WERI-Rb-1 (cell line): ENCODE data around the gene MTTP.

Source experiments
- DNase-seq: peaks from one replicate; pipeline ENCODE4 v3.0.0-alpha.2; 2020
- H3K27ac ChIP-seq: fragments of 250-450 bp; sonication (Bioruptor Pico); 2 replicates; pipeline ENCODE4 v1.5.1; 2020; ENCODE audit warnings: mild to moderate bottlenecking, moderate library complexity
- H3K27me3 ChIP-seq: fragments of 250-450 bp; sonication (Bioruptor Pico); 2 replicates; pipeline ENCODE4 v1.5.1; 2021; ENCODE audit warnings: mild to moderate bottlenecking, low read depth, moderate library complexity; ENCODE audit not compliant: insufficient read depth, severe bottlenecking
- H3K36me3 ChIP-seq: fragments of 250-450 bp; sonication (Bioruptor Pico); 2 replicates; pipeline ENCODE4 v1.5.1; 2020; ENCODE audit warnings: mild to moderate bottlenecking, moderate library complexity
- H3K4me3 ChIP-seq: 2 replicates; pipeline ENCODE4 v1.5.1; 2011; ENCODE audit warnings: low read depth, mild to moderate bottlenecking, control low read depth, low read length
- H3K9me3 ChIP-seq: fragments of 250-450 bp; sonication (Bioruptor Pico); 2 replicates; pipeline ENCODE4 v1.5.1; 2021; ENCODE audit warnings: mild to moderate bottlenecking, moderate library complexity; ENCODE audit not compliant: severe bottlenecking
- CTCF ChIP-seq: IDR thresholded peaks from 2 replicates; pipeline ENCODE4 v1.5.1; 2011; ENCODE audit warnings: low read depth, mild to moderate bottlenecking, control low read depth, inconsistent platforms, low read length

Gene MTTP

DNA sequence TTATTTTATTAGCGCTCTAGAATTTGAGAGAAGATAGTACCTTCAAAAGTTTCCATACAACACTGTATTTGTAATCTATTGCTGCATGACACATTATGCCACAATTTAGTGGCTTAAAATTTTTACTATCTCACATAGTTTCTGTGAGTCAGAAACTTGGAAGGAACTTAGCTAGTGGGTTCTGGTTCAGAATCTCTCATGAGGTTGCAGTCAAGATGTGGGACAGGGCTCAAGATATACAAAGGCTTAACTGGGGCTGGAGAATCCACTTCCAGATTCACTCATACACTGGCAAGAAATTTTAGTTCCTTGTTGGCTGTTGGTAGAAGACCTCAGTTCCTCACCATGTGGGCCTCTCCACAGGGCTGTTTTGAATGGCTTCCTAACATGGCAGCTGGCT is 94.5 kb downstream of the MTTP start:
- H3K36me3 ChIP-seq: no peaks in the 10 kb centered on the region
- peaks cover 15% of the 10 kb centered on the region for H3K9me3 ChIP-seq
- TF ChIP-seq CTCF: no peak
- no peak for DNase-seq
- H3K4me3 ChIP-seq: no peak overlapping the region
- H3K27ac ChIP-seq: no peak overlapping the region
- H3K27me3 ChIP-seq: no peaks in the 10 kb centered on the region

GRCh38 chr4:99670409-99671073 is 95.9 kb downstream of the MTTP start:
- Histone ChIP-seq H3K9me3 (peaks cover 15% of the 10 kb centered on the region), H3K4me3 (no peak overlapping the region), H3K27me3 (no peaks in the 10 kb centered on the region), H3K36me3 (no peaks in the 10 kb centered on the region), H3K27ac (no peak overlapping the region)
- TF ChIP-seq CTCF: no peak
- no peak for DNase-seq
